HEK293 (cell line): Measurements from ENCODE around the gene PLP2.

Experiments
- CTCF ChIP-seq: fragments of 450-650 bp; formaldehyde crosslinking; IDR thresholded peaks from 2 replicates; pipeline ENCODE4 v1.5.1; 2016; ENCODE audit warnings: missing biosample characterization, missing genetic modification characterization
- GLI2 ChIP-seq: fragments of 450-650 bp; formaldehyde crosslinking; IDR thresholded peaks from 2 replicates; pipeline ENCODE4; 2017; ENCODE audit warnings: missing biosample characterization, missing genetic modification characterization, low read depth, borderline replicate concordance
- INSM2 ChIP-seq: fragments of 450-650 bp; formaldehyde crosslinking; IDR thresholded peaks from 2 replicates; pipeline ENCODE4 v1.5.1; 2016; ENCODE audit warnings: missing biosample characterization, missing genetic modification characterization
- REST ChIP-seq: fragments of 450-650 bp; formaldehyde crosslinking; IDR thresholded peaks from 2 replicates; pipeline ENCODE4 v1.5.1; 2016; ENCODE audit warnings: missing biosample characterization, missing genetic modification characterization
- YY1 ChIP-seq: fragments of 450-650 bp; formaldehyde crosslinking; IDR thresholded peaks from 2 replicates; pipeline ENCODE4 v1.5.1; 2018; ENCODE audit warnings: missing biosample characterization, missing genetic modification characterization
- ZNF292 ChIP-seq: fragments of 450-650 bp; formaldehyde crosslinking; IDR thresholded peaks from 2 replicates; pipeline ENCODE4 v1.5.1; 2016; ENCODE audit warnings: low read depth, missing biosample characterization, missing genetic modification characterization, borderline replicate concordance
- ZNF76 ChIP-seq: fragments of 450-650 bp; formaldehyde crosslinking; IDR thresholded peaks from 2 replicates; pipeline ENCODE4; 2016; ENCODE audit warnings: low read depth, missing biosample characterization, missing genetic modification characterization, borderline replicate concordance
- TF ChIP-seq, protein P1 (sequence below): sonication (generic); formaldehyde crosslinking; IDR thresholded peaks from 2 replicates; pipeline ENCODE4 v1.8.1; 2022; ENCODE audit warnings: mild to moderate bottlenecking, moderate library complexity, missing genetic modification reagents
- TF ChIP-seq, protein P2 (sequence below): fragments of 450-650 bp; formaldehyde crosslinking; IDR thresholded peaks from 2 replicates; pipeline ENCODE4; 2016; ENCODE audit warnings: missing biosample characterization, missing genetic modification characterization
- TF ChIP-seq, protein P3 (sequence below): fragments of 450-650 bp; formaldehyde crosslinking; optimal IDR thresholded peaks from 2 replicates; pipeline ENCODE3; 2016; ENCODE audit warnings: missing biosample characterization, mild to moderate bottlenecking, missing genetic modification characterization

- TF ChIP-seq CTCF (tag by site-specific recombination) (no peak), REST (tag by site-specific recombination) (no peak), INSM2 (tag by site-specific recombination) (no peak), ZNF76 (no peak), GLI2 (no peak), ZNF292 (tag by site-specific recombination) (no peak), YY1 (tag by site-specific recombination) (no peak)
- TF ChIP-seq, protein P1, sequence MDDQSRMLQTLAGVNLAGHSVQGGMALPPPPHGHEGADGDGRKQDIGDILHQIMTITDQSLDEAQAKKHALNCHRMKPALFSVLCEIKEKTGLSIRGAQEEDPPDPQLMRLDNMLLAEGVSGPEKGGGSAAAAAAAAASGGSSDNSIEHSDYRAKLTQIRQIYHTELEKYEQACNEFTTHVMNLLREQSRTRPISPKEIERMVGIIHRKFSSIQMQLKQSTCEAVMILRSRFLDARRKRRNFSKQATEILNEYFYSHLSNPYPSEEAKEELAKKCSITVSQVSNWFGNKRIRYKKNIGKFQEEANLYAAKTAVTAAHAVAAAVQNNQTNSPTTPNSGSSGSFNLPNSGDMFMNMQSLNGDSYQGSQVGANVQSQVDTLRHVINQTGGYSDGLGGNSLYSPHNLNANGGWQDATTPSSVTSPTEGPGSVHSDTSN (CRISPR knock-in tag), result no peak
- TF ChIP-seq, protein P2, sequence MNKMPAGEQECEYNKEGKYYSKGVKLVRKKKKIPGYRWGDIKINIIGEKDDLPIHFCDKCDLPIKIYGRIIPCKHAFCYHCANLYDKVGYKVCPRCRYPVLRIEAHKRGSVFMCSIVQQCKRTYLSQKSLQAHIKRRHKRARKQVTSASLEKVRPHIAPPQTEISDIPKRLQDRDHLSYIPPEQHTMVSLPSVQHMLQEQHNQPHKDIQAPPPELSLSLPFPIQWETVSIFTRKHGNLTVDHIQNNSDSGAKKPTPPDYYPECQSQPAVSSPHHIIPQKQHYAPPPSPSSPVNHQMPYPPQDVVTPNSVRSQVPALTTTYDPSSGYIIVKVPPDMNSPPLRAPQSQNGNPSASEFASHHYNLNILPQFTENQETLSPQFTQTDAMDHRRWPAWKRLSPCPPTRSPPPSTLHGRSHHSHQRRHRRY (tag by site-specific recombination), result no peak
- TF ChIP-seq, protein P3, sequence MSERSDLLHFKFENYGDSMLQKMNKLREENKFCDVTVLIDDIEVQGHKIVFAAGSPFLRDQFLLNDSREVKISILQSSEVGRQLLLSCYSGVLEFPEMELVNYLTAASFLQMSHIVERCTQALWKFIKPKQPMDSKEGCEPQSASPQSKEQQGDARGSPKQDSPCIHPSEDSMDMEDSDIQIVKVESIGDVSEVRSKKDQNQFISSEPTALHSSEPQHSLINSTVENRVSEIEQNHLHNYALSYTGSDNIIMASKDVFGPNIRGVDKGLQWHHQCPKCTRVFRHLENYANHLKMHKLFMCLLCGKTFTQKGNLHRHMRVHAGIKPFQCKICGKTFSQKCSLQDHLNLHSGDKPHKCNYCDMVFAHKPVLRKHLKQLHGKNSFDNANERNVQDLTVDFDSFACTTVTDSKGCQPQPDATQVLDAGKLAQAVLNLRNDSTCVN (tag by site-specific recombination), result no peak
Observed at GRCh38 chrX:49166914-49167739, 4.6 kb upstream of the PLP2 start.
